AG09309 (cell line): ENCODE measurements around the gene RBM44.

ENCODE experiments used
- DNase-seq: peaks from one replicate; pipeline ENCODE4 v3.0.0-alpha.2; 2010; ENCODE audit warnings: low read depth
- H3K4me3 ChIP-seq: 2 replicates; pipeline ENCODE4 v1.5.1; 2011; ENCODE audit warnings: mild to moderate bottlenecking, low read depth, low read length, moderate library complexity; ENCODE audit not compliant: control insufficient read depth
- TF ChIP-seq, protein P1 (sequence below): IDR thresholded peaks from 2 replicates; pipeline ENCODE4 v1.5.1; 2011; ENCODE audit warnings: mild to moderate bottlenecking, low read depth, low read length, inconsistent platforms; ENCODE audit not compliant: insufficient read depth, control insufficient read depth; ENCODE audit errors: missing control alignments

Gene RBM44

DNA sequence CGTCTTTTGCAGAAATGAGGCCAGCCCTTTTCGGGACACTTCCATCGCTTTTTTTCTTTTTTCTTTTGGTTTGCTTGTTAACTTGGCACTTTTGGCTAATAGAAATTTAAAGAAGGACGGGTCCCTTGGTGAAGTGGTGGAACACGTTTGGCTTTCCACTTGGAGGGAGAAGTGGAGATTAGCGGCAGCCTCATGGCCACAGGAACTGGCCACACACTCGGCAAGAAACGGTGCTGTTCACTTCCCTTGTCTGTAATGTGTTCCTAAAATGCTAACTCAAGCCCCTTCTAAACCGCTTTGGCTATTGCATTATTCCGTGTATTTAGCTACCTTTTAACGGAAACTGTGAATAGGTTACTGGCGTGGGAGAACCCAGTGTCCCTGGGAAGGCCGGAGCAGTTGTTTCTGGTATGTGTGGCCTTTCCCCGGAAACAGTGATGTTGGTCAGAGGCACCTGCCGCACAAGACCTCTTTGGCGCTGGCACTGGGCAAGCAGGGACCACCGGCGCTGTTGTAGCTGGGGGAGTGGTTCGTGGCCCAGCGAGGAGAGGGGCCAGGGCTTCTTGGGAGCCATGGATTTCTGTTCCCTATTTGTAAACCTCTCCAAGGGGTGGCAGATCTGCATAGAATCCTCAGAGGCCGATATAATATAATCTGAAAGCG is 61.8 kb downstream of the RBM44 start:
- H3K4me3 ChIP-seq: no peak overlapping the region; the same call in 1 of the 2 replicates
- TF ChIP-seq, protein P1, sequence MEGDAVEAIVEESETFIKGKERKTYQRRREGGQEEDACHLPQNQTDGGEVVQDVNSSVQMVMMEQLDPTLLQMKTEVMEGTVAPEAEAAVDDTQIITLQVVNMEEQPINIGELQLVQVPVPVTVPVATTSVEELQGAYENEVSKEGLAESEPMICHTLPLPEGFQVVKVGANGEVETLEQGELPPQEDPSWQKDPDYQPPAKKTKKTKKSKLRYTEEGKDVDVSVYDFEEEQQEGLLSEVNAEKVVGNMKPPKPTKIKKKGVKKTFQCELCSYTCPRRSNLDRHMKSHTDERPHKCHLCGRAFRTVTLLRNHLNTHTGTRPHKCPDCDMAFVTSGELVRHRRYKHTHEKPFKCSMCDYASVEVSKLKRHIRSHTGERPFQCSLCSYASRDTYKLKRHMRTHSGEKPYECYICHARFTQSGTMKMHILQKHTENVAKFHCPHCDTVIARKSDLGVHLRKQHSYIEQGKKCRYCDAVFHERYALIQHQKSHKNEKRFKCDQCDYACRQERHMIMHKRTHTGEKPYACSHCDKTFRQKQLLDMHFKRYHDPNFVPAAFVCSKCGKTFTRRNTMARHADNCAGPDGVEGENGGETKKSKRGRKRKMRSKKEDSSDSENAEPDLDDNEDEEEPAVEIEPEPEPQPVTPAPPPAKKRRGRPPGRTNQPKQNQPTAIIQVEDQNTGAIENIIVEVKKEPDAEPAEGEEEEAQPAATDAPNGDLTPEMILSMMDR: no peak
- no peak for DNase-seq

DNA sequence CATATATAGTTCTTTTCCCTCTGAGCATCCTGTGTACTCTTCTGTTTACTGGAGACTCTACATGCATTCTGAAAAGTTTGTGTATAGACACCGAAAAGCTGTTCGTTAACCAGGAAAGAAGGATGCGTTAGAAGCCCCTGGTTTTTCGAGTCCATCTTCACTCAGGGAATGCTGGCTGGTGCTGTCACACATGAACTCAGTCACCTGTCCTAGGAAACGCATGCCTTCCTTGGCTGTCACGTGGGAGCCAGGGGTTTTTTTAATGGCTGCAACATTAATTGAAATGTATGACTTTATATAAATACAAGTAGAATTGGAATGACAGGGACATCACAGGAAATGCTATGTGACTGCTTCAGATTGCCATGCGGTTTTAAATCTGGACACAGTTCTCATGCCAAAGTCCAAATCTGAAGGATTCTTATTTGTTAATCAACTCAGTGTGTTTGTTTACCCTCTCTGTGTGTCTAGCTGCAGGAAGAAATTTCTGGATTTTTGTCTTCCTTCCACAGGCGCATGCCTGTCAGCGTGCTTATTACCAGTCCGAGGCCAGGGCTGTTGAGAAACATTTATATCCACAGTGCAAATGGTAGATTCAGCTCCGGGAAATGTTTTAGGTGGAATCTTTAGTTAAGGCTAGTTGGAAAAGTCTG is 63.4 kb downstream of the RBM44 start:
- no peak for DNase-seq
- TF ChIP-seq, protein P1: no peak
- H3K4me3 ChIP-seq: no peak overlapping the region

DNA sequence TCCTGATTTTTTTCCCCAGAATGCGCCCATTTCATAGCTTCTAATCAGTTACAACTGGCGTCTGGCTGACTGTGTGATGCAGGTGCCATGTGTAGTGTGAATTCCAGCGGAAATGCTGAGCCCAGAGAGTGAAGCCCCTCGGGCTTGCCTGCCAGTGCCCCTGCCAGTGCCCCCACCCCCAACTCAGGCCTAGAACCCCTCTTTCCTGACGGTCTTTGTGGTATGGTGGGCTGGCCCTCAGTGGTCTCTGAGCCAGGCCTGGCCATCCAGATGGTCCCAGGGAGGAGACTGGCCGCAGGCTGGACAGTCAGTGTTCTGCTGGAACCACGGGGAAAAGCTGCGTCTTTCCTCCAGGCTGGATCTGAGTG is 63.9 kb downstream of the RBM44 start:
- no peak for DNase-seq
- TF ChIP-seq, protein P1: no peak
- no peak overlapping the region for H3K4me3 ChIP-seq

DNA sequence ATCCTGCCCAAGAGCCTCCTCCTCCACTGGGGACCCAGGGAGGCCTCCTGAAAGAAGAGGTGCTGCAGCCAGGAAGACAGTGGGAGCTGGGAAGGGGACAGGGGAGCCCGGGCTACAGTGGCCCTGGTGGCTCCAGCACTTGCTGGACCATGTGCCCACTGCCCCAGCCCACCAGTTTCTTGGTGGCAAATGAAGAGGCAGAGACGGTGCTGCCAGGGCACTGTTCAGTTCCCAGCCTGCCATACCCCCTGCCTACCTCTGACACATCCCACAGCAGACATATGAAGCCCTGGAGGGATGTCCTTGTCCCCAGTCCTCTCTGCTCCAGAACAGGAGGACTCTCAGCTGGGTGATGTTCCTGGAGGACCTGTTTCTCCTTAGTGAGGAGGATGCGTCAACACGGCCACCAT is 64.5 kb downstream of the RBM44 start:
- H3K4me3 ChIP-seq: no peak overlapping the region
- no peak for DNase-seq
- TF ChIP-seq, protein P1: no peak

DNA sequence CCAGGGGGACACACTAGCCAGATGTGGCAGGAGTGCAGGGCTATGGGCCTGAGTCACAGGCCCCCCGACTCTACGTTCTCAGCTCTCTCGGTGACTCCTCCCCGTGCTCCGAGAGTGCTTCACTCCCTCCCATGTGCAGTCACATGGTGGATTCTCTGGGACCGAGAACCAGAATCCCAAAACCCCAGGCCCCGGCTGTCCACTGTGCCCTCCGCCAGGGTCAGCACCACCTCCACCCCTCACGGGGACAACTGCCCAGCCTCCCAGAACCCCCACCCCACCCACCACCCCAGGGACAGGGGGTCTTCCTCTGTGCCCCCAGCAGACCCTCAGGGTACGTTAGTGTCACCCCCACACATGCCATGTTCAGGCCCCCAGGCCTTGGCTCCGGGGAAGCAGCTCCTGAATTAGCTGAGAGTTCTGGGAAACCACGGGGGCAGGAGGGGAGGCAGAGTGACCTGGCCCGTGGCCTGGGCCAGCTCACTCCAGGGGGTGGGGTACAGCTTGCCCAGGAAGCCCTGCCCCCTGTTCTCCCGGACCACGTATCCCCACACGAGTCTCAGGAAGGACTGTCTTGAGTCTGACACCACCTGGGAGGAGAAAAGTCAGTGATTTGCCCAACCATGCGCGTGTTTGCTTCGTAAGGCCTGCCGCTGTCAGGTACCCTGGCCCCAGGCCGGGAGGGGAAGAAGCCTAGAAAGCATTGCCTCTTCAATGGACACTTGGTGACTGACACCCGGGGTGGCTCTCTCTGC is 65.3 kb downstream of the RBM44 start:
- no peak for DNase-seq
- H3K4me3 ChIP-seq: no peak overlapping the region
- TF ChIP-seq, protein P1: no peak

DNA sequence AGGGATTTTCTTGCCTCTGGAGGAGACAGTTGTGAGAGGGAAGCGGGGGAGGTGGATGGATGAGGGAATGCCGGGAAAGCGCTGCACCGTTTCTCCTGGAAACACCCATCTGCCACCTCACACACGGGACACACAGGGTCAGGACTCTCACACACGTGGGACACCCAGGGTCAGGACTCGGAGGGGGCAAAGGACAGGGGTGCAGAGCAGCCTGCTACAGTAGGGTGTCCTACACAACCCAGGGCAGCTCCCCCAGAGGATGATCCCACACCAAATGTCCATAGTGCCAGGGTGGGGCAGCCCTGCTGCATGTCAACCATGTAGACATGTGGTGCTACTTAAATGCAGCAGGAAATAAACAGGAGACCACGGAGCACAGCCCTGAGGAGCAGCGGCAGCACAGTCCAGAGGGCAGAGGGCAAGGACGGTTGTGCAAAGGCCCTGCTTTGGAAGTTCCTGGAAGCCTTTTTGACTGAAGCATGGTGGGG is 65.9 kb downstream of the RBM44 start:
- TF ChIP-seq, protein P1: no peak
- DNase-seq: no peak
- no peak overlapping the region for H3K4me3 ChIP-seq
